GM12878 (cell line): ENCODE data around the gene NUMB. TPM values are rescaled to one million over a fixed set of nuclear protein-coding genes. Genes with fewer than 3 reads are reported as not detected.

Source experiments
- ATAC-seq: fragments of 200-7000 bp; cut with Tn5 transposase; 3 replicates; pipeline ENCODE4 v1.9.1; 2020; ENCODE audit warnings: mild to moderate bottlenecking, moderate library complexity
- BruUV-seq: library from RNA; stranded (reverse); fragments of 400-500 nt; replicated peaks from 2 replicates; lab custom pipeline; 2021; lab: Mats Ljungman, UMichigan
- CTCF ChIA-PET: fragments of 300-600 bp; sonication (Branson Sonifier 250); formaldehyde crosslinking; extraction: SDS; loops from one replicate; lab custom pipeline; 2021; ENCODE audit warnings: inconsistent platforms; lab: Yijun Ruan, JAX
- POLR2A ChIA-PET: fragments of 350-600 bp; formaldehyde crosslinking; extraction: SDS; loops from one replicate; lab custom pipeline; 2021; ENCODE audit warnings: inconsistent platforms; lab: Charles Lee
- RAD21 ChIA-PET: fragments of 300-600 bp; sonication (Branson Sonifier 250); formaldehyde crosslinking; loops from one replicate; lab custom pipeline; 2023; ENCODE audit warnings: antibody characterized with exemption; ENCODE audit not compliant: unreplicated experiment; lab: Charles Lee
- SMC1A ChIA-PET: fragments of 300-600 bp; sonication (Branson Sonifier 250); formaldehyde crosslinking; loops from one replicate; lab custom pipeline; 2023; ENCODE audit not compliant: unreplicated experiment, uncharacterized antibody; lab: Charles Lee
- DNase-seq: peaks from one replicate; pipeline ENCODE4 v3.0.0-alpha.2; 2011; ENCODE audit warnings: low read depth, low spot score
- FAIRE-seq: peaks from 3 replicates; lab custom pipeline; 2011; peaks lifted over from hg19 to GRCh38; lab: Jason Lieb, UNC
- H2AFZ ChIP-seq: 2 replicates; pipeline ENCODE4 v1.6.0; 2011; ENCODE audit warnings: low read depth, low read length, control low read depth; ENCODE audit not compliant: control insufficient read depth
- H3K27ac ChIP-seq: 2 replicates; pipeline ENCODE4 v1.5.1; 2011; ENCODE audit warnings: control low read depth; ENCODE audit not compliant: control insufficient read depth, insufficient read depth
- H3K27me3 ChIP-seq, 2 experiments: replicated peaks in 1 of 2; 2 replicates each; pipeline versions ENCODE4 v1.6.0 to v1.6.1; 2011; ENCODE audit warnings: low read length in 1 of 2; ENCODE audit not compliant: control insufficient read depth in 2 of 2, insufficient read depth in 2 of 2
- H3K36me3 ChIP-seq, 2 experiments: 2 replicates each; pipeline ENCODE4 v1.5.1; 2011; ENCODE audit warnings: low read length in 1 of 2; ENCODE audit not compliant: control insufficient read depth in 2 of 2, insufficient read depth in 2 of 2
- H3K4me1 ChIP-seq: 2 replicates; pipeline ENCODE4 v1.6.1; 2011; ENCODE audit warnings: mild to moderate bottlenecking, low read length, moderate library complexity, mixed read lengths; ENCODE audit not compliant: control insufficient read depth, insufficient read depth
- H3K4me2 ChIP-seq: 2 replicates; pipeline ENCODE4 v1.6.0; 2011; ENCODE audit warnings: control low read depth; ENCODE audit not compliant: control insufficient read depth, insufficient read depth
- H3K4me3 ChIP-seq: fragments of 200-600 bp; sonication (generic); 2 replicates; pipeline ENCODE4 v1.5.1; 2016
- H3K79me2 ChIP-seq: 2 replicates; pipeline ENCODE4 v1.6.0; 2011; ENCODE audit warnings: low read length; ENCODE audit not compliant: control insufficient read depth, insufficient read depth
- H3K9ac ChIP-seq: 2 replicates; pipeline ENCODE4 v1.8.0; 2011; ENCODE audit warnings: low read length, control low read depth, mixed read lengths; ENCODE audit not compliant: control insufficient read depth, insufficient read depth
- H3K9me3 ChIP-seq: replicated peaks from 3 replicates; pipeline ENCODE4 v1.5.1; 2011; ENCODE audit warnings: mild to moderate bottlenecking, low read length; ENCODE audit not compliant: control insufficient read depth, insufficient read depth
- H4K20me1 ChIP-seq: 2 replicates; pipeline ENCODE4 v1.6.0; 2011; ENCODE audit not compliant: control insufficient read depth, insufficient read depth
- CHD1 ChIP-seq: IDR thresholded peaks from 2 replicates; pipeline ENCODE4 v1.6.1; 2012; ENCODE audit warnings: low read depth, low read length, improper control_type of control experiment
- CHD4 ChIP-seq: fragments of 200-600 bp; sonication (generic); IDR thresholded peaks from 2 replicates; pipeline ENCODE4 v1.6.1; 2016; ENCODE audit warnings: mild to moderate bottlenecking
- CREB1 ChIP-seq: IDR thresholded peaks from 2 replicates; pipeline ENCODE4 v1.6.1; 2012; ENCODE audit warnings: low read depth, mild to moderate bottlenecking, inconsistent platforms
- EZH2 ChIP-seq: IDR thresholded peaks from 2 replicates; pipeline ENCODE4 v1.6.1; 2012; ENCODE audit warnings: low read depth, mild to moderate bottlenecking, control low read depth, inconsistent platforms, low read length, borderline replicate concordance; ENCODE audit not compliant: control insufficient read depth
- FOS ChIP-seq: IDR thresholded peaks from 3 replicates; pipeline ENCODE4 v1.6.1; 2011; ENCODE audit warnings: borderline replicate concordance; ENCODE audit not compliant: insufficient read length; ENCODE audit errors: extremely low read depth
- HDAC6 ChIP-seq: fragments of 200-600 bp; sonication (generic); IDR thresholded peaks from one replicate; pipeline ENCODE4 v1.8.0; 2017; ENCODE audit warnings: antibody characterized with exemption; ENCODE audit not compliant: unreplicated experiment
- JUND ChIP-seq: IDR thresholded peaks from 2 replicates; pipeline ENCODE4 v1.6.1; 2012; ENCODE audit warnings: low read depth, mild to moderate bottlenecking, low read length, improper control_type of control experiment, moderate library complexity
- KDM1A ChIP-seq: fragments of 200-600 bp; sonication (generic); IDR thresholded peaks from 2 replicates; pipeline ENCODE4 v1.6.1; 2016; ENCODE audit warnings: borderline replicate concordance
- MYB ChIP-seq: fragments of 150-350 bp; IDR thresholded peaks from 2 replicates; pipeline ENCODE4 v1.6.1; 2014; ENCODE audit warnings: mild to moderate bottlenecking, low read depth, low read length, borderline replicate concordance
- NFIC ChIP-seq: IDR thresholded peaks from 2 replicates; pipeline ENCODE4 v1.6.1; 2012; ENCODE audit warnings: low read depth, mild to moderate bottlenecking, inconsistent platforms, low read length, moderate library complexity
- NR2F1 ChIP-seq: fragments of 450-650 bp; conservative IDR thresholded peaks from 2 replicates; pipeline ENCODE4 v1.6.1; 2017; ENCODE audit warnings: mild to moderate bottlenecking
- POLR2A ChIP-seq: IDR thresholded peaks from 2 replicates; pipeline ENCODE4 v1.6.1; 2011; ENCODE audit warnings: low read depth, mild to moderate bottlenecking, low read length
- POLR2AphosphoS2 ChIP-seq: IDR thresholded peaks from 2 replicates; pipeline ENCODE4 v1.6.1; 2011; ENCODE audit warnings: low read depth, mild to moderate bottlenecking, low read length, improper control_type of control experiment, moderate library complexity
- RAD21 ChIP-seq: IDR thresholded peaks from 2 replicates; pipeline ENCODE4 v1.6.1; 2011; ENCODE audit warnings: mild to moderate bottlenecking, low read depth, low read length, moderate library complexity; ENCODE audit not compliant: insufficient read depth
- SMARCA5 ChIP-seq: fragments of 450-650 bp; IDR thresholded peaks from 2 replicates; pipeline ENCODE4 v1.6.1; 2017; ENCODE audit warnings: mild to moderate bottlenecking
- SRF ChIP-seq, 2 experiments: IDR thresholded peaks; 2 replicates each; pipeline ENCODE4 v1.6.1; 2011; ENCODE audit warnings: low read depth in 2 of 2, low read length in 2 of 2, mild to moderate bottlenecking in 1 of 2, moderate library complexity in 1 of 2
- TCF7 ChIP-seq: IDR thresholded peaks from 2 replicates; pipeline ENCODE4 v1.6.1; 2014; ENCODE audit warnings: antibody characterized with exemption, borderline replicate concordance
- WRNIP1 ChIP-seq: IDR thresholded peaks from 2 replicates; pipeline ENCODE4 v1.6.1; 2011; ENCODE audit warnings: low read depth, low read length, improper control_type of control experiment, borderline replicate concordance
- ZBED1 ChIP-seq: IDR thresholded peaks from 2 replicates; pipeline ENCODE4 v1.6.1; 2016; ENCODE audit warnings: borderline replicate concordance
- WGBS: methylation state at CpG from one replicate; pipeline ENCODE4 v1.1.6; 2016; ENCODE audit warnings: low lambda C conversion rate; ENCODE audit not compliant: insufficient replicate concordance, insufficient coverage; ENCODE audit errors: missing lambda C conversion rate; 5-methylcytosine and 5-hydroxymethylcytosine counted together
- in situ Hi-C: fragments of 300-500 bp; cut with MboI; formaldehyde crosslinking; loops from 9 replicates; pipeline ENCODE4 v1.14.3; 2018; ENCODE audit warnings: mixed read lengths
- intact Hi-C: fragments of 100-400 bp; cut with micrococcal nuclease; formaldehyde crosslinking; loops from one replicate; pipeline ENCODE4 v1.14.2; 2022; ENCODE audit not compliant: unreplicated experiment
- polyA plus RNA-seq, 11 experiments: library from polyadenylated mRNA; depleted of rRNA in 4 of 11; unstranded in 6 of 11; stranded (reverse) in 5 of 11; fragments of >200 nt; fragmentation: Nextera tagmentation in 4 of 11; fragmentation: Illumina TruSeq in 1 of 11; extraction: Ambion mirVana in 4 of 11; extraction: Trizol in 1 of 11; gene quantifications; 1 replicate in 1 of 11; 2 replicates in 10 of 11; pipeline versions ENCODE4 v1.2.1 to v1.2.3, GENCODE V29; 2011 to 2016; ENCODE audit warnings: inconsistent platforms in 2 of 11, missing spikeins in 2 of 11, low read depth in 1 of 11
- total RNA-seq, 4 experiments: library from RNA; depleted of rRNA in 3 of 4; stranded (reverse); fragments of >200 nt in 3 of 4; fragmentation: Illumina TruSeq in 1 of 4; extraction: Trizol in 1 of 4; gene quantifications; 2 replicates each; pipeline versions ENCODE4 v1.2.1 to v1.2.3, GENCODE V29; 2013 to 2021
- TF ChIP-seq, protein P1 (sequence below): IDR thresholded peaks from 2 replicates; pipeline ENCODE4 v1.6.1; 2012; ENCODE audit warnings: low read depth, low read length, improper control_type of control experiment
- TF ChIP-seq, protein P2 (sequence below): fragments of 450-650 bp; IDR thresholded peaks from 2 replicates; pipeline ENCODE4 v1.6.1; 2017; ENCODE audit warnings: borderline replicate concordance

NUMB gene
- total and polyA plus RNA-seq, 10 of the 15 experiments (the other 5 are each of a cell fraction or from before 2014, with no cell fraction given), result 22.0 to 147 (median 48.9) TPM

DNA sequence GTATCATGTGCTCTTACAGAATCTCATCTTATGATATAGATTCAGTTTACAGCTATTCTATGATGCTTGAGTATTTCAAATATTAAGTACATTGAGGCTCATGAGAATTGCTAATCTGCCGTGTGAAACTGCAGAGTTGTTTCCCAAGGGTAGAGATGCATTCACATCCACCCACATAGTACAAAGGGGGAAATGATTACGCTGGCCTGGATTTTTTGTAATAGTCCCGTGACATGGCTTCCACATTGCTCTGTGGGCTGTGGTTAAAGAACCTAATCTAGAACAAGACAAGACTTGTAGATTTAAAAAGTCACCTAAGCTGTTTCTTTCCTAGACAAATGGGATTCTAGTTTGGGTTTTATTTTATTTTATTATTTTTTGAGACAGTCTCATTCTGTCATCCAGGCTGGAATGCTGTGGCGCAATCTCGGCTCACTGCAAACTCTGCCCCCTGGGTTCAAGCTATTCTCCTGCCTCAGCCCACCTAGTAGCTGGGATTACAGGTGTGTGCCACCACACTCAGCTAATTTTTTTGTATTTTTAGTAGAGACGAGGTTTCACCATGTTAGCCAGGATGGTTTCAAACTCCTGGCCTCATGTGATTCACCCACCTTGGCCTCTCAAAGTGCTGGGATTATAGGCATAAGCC lies 19.4 kb upstream of the NUMB start:
- SMC1A ChIA-PET, result interaction anchor here (0.6 to 17.1 kb wide), 28 partner anchors 10 to 430 kb away, joined by 3 to 311 read pairs (median 4); partner anchors contain the start of gene RIOX1
- intact Hi-C loops (no loop called here), in situ Hi-C loops (loop anchor here (10.0 kb wide), 1 partner anchor 963 kb away; no protein-coding TSS in a partner anchor)
- ATAC-seq (peak; percentile 88), FAIRE-seq (peak; percentile 68), DNase-seq (peak; percentile 90)
- 32% methylated on average over 6 of the region's 6 CpGs for WGBS
- BruUV-seq, result no TSS peak
- Histone ChIP-seq H4K20me1 (no peaks in the 10 kb centered on the region), H2AFZ (peak overlapping the region; percentile 1), H3K9me3 (no peaks in the 10 kb centered on the region), H3K4me2 (no peak overlapping the region), H3K9ac (no peak overlapping the region), H3K4me3 (no peak overlapping the region), H3K79me2 (no peaks in the 10 kb centered on the region), H3K4me1 (peaks cover 17% of the 10 kb centered on the region), H3K36me3 (no peaks in the 10 kb centered on the region), H3K27me3 (no peaks in the 10 kb centered on the region), H3K27ac (peak overlapping the region; percentile 68)
- POLR2A ChIA-PET, result interaction anchor here (0.7 to 3.0 kb wide), 16 partner anchors 10 to 235 kb away, joined by 3 to 17 read pairs (median 5); partner anchors contain the start of genes NUMB and RIOX1
- RAD21 ChIA-PET, result interaction anchor here (0.8 to 26.5 kb wide), 22 partner anchors 11 to 293 kb away, joined by 3 to 591 read pairs (median 6); partner anchors contain the start of genes NUMB and RIOX1
- CTCF ChIA-PET, result interaction anchor here (0.6 to 2.9 kb wide), 17 partner anchors 10 to 451 kb away, joined by 3 to 14 read pairs (median 4); partner anchors contain the start of genes ACOT2 and ZFYVE1
- TF ChIP-seq SMARCA5 (no peak), WRNIP1 (no peak), RAD21 (peak; percentile 24; the same call in 1 of the 2 replicates), CHD1 (no peak), ZBED1 (peak; percentile 44; the same call in 1 of the 2 replicates), POLR2A (no peak), HDAC6 (no peak), EZH2 (no peak), POLR2AphosphoS2 (no peak), CHD4 (no peak), FOS (no peak), KDM1A (no peak), MYB (peak; percentile 53; the same call in 1 of the 2 replicates), SRF (IDR thresholded peaks at IDR 0.05; ENCODE audit: low read depth in 2 of 2, low read length in 2 of 2) (no peak), JUND (no peak), NFIC (peak; percentile 90), NR2F1 (no peak), CREB1 (peak; percentile 69), TCF7 (peak; percentile 21; the same call in 1 of the 2 replicates)
- TF ChIP-seq, protein P1, sequence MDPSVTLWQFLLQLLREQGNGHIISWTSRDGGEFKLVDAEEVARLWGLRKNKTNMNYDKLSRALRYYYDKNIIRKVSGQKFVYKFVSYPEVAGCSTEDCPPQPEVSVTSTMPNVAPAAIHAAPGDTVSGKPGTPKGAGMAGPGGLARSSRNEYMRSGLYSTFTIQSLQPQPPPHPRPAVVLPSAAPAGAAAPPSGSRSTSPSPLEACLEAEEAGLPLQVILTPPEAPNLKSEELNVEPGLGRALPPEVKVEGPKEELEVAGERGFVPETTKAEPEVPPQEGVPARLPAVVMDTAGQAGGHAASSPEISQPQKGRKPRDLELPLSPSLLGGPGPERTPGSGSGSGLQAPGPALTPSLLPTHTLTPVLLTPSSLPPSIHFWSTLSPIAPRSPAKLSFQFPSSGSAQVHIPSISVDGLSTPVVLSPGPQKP, result no peak
- TF ChIP-seq, protein P2, sequence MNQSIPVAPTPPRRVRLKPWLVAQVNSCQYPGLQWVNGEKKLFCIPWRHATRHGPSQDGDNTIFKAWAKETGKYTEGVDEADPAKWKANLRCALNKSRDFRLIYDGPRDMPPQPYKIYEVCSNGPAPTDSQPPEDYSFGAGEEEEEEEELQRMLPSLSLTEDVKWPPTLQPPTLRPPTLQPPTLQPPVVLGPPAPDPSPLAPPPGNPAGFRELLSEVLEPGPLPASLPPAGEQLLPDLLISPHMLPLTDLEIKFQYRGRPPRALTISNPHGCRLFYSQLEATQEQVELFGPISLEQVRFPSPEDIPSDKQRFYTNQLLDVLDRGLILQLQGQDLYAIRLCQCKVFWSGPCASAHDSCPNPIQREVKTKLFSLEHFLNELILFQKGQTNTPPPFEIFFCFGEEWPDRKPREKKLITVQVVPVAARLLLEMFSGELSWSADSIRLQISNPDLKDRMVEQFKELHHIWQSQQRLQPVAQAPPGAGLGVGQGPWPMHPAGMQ, result no peak
